Measurements from ENCODE around the gene SRSF8. TPM values are rescaled to one million over a fixed set of nuclear protein-coding genes. Genes with fewer than 3 reads are reported as not detected.

SRSF8 gene
- total and polyA plus RNA-seq, 9 of the 15 experiments (the other 6 are each of a cell fraction or from before 2014, with no cell fraction given) = 18.0 to 53.4 (median 27.9) TPM

DNA sequence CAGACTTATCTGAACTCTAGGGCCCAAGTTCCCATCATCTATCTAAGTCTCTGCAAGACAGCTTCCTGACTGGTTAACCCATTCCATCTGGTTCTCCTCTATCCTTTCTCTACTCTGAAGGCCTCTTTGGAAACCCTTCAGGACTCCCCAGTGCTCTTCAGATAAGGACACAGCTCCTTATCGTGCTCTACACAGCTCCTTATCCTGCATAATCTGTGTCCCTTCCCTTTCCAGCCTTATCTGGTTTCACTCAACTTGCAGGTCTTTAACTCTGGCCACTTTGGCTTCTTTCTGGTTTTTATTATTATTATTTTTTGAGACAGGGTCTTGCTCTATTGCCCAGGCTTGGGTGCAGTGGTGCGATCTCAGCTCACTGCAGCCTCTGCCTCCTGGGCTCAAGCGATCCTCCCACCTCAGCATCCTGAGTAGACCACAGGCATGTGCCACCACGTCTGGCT lies 33.5 kb downstream of the SRSF8 start (continued):
- TF ChIP-seq, protein P1, sequence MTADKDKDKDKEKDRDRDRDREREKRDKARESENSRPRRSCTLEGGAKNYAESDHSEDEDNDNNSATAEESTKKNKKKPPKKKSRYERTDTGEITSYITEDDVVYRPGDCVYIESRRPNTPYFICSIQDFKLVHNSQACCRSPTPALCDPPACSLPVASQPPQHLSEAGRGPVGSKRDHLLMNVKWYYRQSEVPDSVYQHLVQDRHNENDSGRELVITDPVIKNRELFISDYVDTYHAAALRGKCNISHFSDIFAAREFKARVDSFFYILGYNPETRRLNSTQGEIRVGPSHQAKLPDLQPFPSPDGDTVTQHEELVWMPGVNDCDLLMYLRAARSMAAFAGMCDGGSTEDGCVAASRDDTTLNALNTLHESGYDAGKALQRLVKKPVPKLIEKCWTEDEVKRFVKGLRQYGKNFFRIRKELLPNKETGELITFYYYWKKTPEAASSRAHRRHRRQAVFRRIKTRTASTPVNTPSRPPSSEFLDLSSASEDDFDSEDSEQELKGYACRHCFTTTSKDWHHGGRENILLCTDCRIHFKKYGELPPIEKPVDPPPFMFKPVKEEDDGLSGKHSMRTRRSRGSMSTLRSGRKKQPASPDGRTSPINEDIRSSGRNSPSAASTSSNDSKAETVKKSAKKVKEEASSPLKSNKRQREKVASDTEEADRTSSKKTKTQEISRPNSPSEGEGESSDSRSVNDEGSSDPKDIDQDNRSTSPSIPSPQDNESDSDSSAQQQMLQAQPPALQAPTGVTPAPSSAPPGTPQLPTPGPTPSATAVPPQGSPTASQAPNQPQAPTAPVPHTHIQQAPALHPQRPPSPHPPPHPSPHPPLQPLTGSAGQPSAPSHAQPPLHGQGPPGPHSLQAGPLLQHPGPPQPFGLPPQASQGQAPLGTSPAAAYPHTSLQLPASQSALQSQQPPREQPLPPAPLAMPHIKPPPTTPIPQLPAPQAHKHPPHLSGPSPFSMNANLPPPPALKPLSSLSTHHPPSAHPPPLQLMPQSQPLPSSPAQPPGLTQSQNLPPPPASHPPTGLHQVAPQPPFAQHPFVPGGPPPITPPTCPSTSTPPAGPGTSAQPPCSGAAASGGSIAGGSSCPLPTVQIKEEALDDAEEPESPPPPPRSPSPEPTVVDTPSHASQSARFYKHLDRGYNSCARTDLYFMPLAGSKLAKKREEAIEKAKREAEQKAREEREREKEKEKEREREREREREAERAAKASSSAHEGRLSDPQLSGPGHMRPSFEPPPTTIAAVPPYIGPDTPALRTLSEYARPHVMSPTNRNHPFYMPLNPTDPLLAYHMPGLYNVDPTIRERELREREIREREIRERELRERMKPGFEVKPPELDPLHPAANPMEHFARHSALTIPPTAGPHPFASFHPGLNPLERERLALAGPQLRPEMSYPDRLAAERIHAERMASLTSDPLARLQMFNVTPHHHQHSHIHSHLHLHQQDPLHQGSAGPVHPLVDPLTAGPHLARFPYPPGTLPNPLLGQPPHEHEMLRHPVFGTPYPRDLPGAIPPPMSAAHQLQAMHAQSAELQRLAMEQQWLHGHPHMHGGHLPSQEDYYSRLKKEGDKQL (CRISPR knock-in tag; IDR thresholded peaks at IDR 0.05; ENCODE audit: borderline replicate concordance) = no peak
- TF ChIP-seq E2F3 (CRISPR knock-in tag; IDR thresholded peaks at IDR 0.05) (no peak), EHMT2 (IDR thresholded peaks at IDR 0.05) (peak; percentile 93), RBFOX2 (IDR thresholded peaks at IDR 0.05; ENCODE audit: low read depth, low read length) (no peak), TEAD4 (IDR thresholded peaks at IDR 0.05; ENCODE audit: low read length) (peak; percentile 98), TEAD4 (CRISPR knock-in tag; IDR thresholded peaks at IDR 0.05; ENCODE audit: borderline replicate concordance) (no peak), CEBPG (CRISPR knock-in tag; IDR thresholded peaks at IDR 0.05) (no peak), CEBPG (tag; conservative IDR thresholded peaks at IDR 0.05 in 1 of 2, IDR thresholded peaks at IDR 0.05 in 1 of 2) (no peak), GATAD2A (IDR thresholded peaks at IDR 0.05) (peak; percentile 81), DDX20 (tag; IDR thresholded peaks at IDR 0.05; ENCODE audit: low read depth) (peak; percentile 58; the same call in 1 of the 2 replicates), PYGO2 (tag; IDR thresholded peaks at IDR 0.05) (peak; percentile 92), HNRNPLL (IDR thresholded peaks at IDR 0.05; ENCODE audit: low read depth, low read length, poor library complexity, severe bottlenecking) (no peak), TRIM24 (IDR thresholded peaks at IDR 0.05) (peak; percentile 93 to 97)
- TF ChIP-seq, protein P2, sequence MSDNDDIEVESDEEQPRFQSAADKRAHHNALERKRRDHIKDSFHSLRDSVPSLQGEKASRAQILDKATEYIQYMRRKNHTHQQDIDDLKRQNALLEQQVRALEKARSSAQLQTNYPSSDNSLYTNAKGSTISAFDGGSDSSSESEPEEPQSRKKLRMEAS (CRISPR knock-in tag; IDR thresholded peaks at IDR 0.05) = no peak
- TF ChIP-seq, protein P3, sequence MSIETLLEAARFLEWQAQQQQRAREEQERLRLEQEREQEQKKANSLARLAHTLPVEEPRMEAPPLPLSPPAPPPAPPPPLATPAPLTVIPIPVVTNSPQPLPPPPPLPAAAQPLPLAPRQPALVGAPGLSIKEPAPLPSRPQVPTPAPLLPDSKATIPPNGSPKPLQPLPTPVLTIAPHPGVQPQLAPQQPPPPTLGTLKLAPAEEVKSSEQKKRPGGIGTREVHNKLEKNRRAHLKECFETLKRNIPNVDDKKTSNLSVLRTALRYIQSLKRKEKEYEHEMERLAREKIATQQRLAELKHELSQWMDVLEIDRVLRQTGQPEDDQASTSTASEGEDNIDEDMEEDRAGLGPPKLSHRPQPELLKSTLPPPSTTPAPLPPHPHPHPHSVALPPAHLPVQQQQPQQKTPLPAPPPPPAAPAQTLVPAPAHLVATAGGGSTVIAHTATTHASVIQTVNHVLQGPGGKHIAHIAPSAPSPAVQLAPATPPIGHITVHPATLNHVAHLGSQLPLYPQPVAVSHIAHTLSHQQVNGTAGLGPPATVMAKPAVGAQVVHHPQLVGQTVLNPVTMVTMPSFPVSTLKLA (conservative IDR thresholded peaks at IDR 0.05) = peak in 1 of 2 experiments; percentile 35; a peak in 1 of 4 replicates
- TF ChIP-seq, protein P4, sequence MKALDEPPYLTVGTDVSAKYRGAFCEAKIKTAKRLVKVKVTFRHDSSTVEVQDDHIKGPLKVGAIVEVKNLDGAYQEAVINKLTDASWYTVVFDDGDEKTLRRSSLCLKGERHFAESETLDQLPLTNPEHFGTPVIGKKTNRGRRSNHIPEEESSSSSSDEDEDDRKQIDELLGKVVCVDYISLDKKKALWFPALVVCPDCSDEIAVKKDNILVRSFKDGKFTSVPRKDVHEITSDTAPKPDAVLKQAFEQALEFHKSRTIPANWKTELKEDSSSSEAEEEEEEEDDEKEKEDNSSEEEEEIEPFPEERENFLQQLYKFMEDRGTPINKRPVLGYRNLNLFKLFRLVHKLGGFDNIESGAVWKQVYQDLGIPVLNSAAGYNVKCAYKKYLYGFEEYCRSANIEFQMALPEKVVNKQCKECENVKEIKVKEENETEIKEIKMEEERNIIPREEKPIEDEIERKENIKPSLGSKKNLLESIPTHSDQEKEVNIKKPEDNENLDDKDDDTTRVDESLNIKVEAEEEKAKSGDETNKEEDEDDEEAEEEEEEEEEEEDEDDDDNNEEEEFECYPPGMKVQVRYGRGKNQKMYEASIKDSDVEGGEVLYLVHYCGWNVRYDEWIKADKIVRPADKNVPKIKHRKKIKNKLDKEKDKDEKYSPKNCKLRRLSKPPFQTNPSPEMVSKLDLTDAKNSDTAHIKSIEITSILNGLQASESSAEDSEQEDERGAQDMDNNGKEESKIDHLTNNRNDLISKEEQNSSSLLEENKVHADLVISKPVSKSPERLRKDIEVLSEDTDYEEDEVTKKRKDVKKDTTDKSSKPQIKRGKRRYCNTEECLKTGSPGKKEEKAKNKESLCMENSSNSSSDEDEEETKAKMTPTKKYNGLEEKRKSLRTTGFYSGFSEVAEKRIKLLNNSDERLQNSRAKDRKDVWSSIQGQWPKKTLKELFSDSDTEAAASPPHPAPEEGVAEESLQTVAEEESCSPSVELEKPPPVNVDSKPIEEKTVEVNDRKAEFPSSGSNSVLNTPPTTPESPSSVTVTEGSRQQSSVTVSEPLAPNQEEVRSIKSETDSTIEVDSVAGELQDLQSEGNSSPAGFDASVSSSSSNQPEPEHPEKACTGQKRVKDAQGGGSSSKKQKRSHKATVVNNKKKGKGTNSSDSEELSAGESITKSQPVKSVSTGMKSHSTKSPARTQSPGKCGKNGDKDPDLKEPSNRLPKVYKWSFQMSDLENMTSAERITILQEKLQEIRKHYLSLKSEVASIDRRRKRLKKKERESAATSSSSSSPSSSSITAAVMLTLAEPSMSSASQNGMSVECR (CRISPR knock-in tag; IDR thresholded peaks at IDR 0.05) = no peak
